OCI-LY3 (cell line): Measurements from ENCODE around the gene C17orf67.

Experiments
- EZH2phosphoT487 ChIP-seq: fragments of 200-600 bp; shearing (Covaris generic); IDR thresholded peaks from 2 replicates; pipeline ENCODE4 v1.6.1; 2018; ENCODE audit warnings: antibody characterized with exemption, mixed run types, low read depth
- TF ChIP-seq, protein P1 (sequence below): fragments of 200-600, 300-600 bp; sonication (generic); IDR thresholded peaks from 2 replicates; pipeline ENCODE4 v1.5.1; 2014; ENCODE audit warnings: antibody characterized with exemption, low read length, low read depth

DNA sequence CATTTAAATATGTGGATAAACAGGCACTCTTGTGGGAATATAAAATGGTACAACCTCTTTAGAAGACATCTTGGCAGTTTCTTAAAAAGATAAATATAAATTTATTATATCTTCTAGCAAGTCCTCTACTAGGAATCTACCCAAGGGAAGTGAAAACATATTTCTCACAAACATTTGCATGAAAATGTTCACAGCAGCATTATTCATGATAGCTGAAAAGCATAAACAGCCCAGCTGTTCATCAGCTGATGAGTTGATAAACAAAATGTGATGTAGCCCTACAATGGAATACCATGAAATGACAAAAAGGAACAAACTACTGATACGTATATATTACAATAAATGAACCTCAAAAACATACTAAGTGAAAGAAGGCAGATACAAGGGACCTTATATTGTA, 12.2 kb upstream of the C17orf67 start:
- TF ChIP-seq, protein P1, sequence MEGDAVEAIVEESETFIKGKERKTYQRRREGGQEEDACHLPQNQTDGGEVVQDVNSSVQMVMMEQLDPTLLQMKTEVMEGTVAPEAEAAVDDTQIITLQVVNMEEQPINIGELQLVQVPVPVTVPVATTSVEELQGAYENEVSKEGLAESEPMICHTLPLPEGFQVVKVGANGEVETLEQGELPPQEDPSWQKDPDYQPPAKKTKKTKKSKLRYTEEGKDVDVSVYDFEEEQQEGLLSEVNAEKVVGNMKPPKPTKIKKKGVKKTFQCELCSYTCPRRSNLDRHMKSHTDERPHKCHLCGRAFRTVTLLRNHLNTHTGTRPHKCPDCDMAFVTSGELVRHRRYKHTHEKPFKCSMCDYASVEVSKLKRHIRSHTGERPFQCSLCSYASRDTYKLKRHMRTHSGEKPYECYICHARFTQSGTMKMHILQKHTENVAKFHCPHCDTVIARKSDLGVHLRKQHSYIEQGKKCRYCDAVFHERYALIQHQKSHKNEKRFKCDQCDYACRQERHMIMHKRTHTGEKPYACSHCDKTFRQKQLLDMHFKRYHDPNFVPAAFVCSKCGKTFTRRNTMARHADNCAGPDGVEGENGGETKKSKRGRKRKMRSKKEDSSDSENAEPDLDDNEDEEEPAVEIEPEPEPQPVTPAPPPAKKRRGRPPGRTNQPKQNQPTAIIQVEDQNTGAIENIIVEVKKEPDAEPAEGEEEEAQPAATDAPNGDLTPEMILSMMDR = no peak
- TF ChIP-seq EZH2phosphoT487 = no peak
